Measurements from ENCODE around the gene IGFBP4. TPM values are rescaled to one million over a fixed set of nuclear protein-coding genes. Genes with fewer than 3 reads are reported as not detected.
"Not testable (repeated sequence)": the region's sequence is repeated elsewhere in the genome, so short reads cannot be mapped to it uniquely, and the experiment has no call there.

Gene IGFBP4
- total RNA-seq = 76.2 TPM

DNA sequence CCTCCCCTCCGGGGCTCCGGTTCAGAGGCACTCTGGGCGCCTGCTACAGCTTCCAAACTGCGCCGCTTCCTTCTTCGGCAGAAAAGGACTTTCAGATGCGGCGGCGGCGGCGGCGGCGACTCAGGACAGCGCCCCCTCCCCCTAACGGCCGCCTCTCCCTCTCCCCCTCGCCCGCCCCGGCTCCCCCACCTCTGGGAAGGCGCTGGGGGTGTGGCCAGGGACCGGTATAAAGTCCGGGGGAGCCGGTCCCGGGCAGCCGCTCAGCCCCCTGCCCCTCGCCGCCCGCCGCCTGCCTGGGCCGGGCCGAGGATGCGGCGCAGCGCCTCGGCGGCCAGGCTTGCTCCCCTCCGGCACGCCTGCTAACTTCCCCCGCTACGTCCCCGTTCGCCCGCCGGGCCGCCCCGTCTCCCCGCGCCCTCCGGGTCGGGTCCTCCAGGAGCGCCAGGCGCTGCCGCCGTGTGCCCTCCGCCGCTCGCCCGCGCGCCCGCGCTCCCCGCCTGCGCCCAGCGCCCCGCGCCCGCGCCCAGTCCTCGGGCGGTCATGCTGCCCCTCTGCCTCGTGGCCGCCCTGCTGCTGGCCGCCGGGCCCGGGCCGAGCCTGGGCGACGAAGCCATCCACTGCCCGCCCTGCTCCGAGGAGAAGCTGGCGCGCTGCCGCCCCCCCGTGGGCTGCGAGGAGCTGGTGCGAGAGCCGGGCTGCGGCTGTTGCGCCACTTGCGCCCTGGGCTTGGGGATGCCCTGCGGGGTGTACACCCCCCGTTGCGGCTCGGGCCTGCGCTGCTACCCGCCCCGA, at the start of gene IGFBP4:
Gene IGFBP4 (plus strand): TSS at position 255 of the 792 bp plus-strand sequence. CDS start 286 bp downstream, at position 541.
- Histone ChIP-seq H3K4me1 (ENCODE audit: control insufficient read depth in 3 of 3, insufficient read depth in 3 of 3, low read length in 3 of 3) (peaks cover 23 to 34% (median 32%) of the 10 kb centered on the region in 3 donors), H3K27me3 (ENCODE audit: control insufficient read depth in 3 of 3, insufficient read depth in 3 of 3, low read length in 3 of 3) (peaks cover 0 to 5% (median 5%) of the 10 kb centered on the region in 3 donors)

DNA sequence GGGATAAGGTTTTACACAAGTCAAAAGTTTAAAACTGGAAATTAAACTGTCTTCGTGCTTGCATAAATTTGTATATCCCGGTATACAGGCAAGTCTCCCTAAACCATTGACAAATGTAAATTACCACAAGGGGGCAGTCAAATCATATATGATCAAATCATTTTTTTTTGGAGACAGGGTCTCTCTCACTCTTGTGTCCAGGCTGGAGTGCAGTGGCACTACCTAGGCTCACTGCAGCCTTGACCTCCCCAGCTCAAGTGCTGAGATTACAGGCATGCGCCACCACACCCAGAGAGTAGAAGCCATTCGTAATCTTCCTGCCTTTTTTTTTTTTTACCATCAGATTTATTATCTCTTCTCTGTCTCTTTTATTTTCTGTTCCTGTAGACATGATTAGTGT, 44.1 kb upstream of the IGFBP4 start:
- H3K9me3 ChIP-seq (ENCODE audit: control insufficient read depth in 3 of 3, low read length in 3 of 3) = no peaks in the 10 kb centered on the region
- no peak overlapping the region for H3K4me3 ChIP-seq (ENCODE audit: low read length in 3 of 3)
- H3K4me1 ChIP-seq (ENCODE audit: control insufficient read depth in 3 of 3, insufficient read depth in 3 of 3, low read length in 3 of 3) = no peaks in the 10 kb centered on the region
- no peak overlapping the region for H3K9ac ChIP-seq (ENCODE audit: low read depth in 1 of 3, low read length in 3 of 3)
- no peaks in the 10 kb centered on the region for H3K27me3 ChIP-seq (ENCODE audit: control insufficient read depth in 3 of 3, insufficient read depth in 3 of 3, low read length in 3 of 3)
- no peaks in the 10 kb centered on the region for H3K36me3 ChIP-seq (ENCODE audit: control insufficient read depth in 3 of 3, insufficient read depth in 3 of 3, low read length in 3 of 3)
- H3K27ac ChIP-seq (ENCODE audit: low read depth, low read length) = no peak overlapping the region

More for the DNA sequence above, at the start of gene IGFBP4:
- H3K9ac ChIP-seq (ENCODE audit: low read depth in 1 of 3, low read length in 3 of 3) = peak within 1 kb of the TSS; percentile 79 to 83 (median 82)
- no peaks in the 10 kb centered on the region for H3K9me3 ChIP-seq (ENCODE audit: control insufficient read depth in 3 of 3, low read length in 3 of 3)
- H3K4me3 ChIP-seq (ENCODE audit: low read length in 3 of 3) = peak within 1 kb of the TSS; percentile 75 to 84 (median 81)
- H3K36me3 ChIP-seq (ENCODE audit: control insufficient read depth in 3 of 3, insufficient read depth in 3 of 3, low read length in 3 of 3) = peaks cover 0 to 6% (median 2%) of the 10 kb centered on the region in 3 donors
- H3K27ac ChIP-seq (ENCODE audit: low read depth, low read length) = peak within 1 kb of the TSS; percentile 80

DNA sequence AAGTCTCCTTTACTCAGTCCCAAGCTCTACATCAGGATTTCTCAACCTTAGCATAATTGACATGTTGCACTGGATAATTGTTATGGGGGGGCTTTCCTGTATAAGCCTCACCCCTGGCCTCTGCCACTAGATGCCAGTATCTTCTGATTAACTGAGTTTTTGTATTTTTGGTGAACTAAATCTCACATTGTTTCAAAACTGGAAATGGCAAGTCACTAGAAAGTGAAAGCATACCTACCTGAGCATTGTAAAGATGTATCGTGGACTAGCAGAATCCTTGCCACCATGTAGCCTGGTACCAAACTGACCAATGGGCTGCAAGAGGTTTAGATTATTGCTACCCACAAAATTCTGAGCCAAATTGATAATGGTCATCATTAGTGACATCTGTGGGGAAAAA, 40.6 kb upstream of the IGFBP4 start:
- H3K36me3 ChIP-seq (ENCODE audit: control insufficient read depth in 3 of 3, insufficient read depth in 3 of 3, low read length in 3 of 3) = no peaks in the 10 kb centered on the region
- no peak overlapping the region for H3K27ac ChIP-seq (ENCODE audit: low read depth, low read length)
- H3K9ac ChIP-seq (ENCODE audit: low read depth in 1 of 3, low read length in 3 of 3) = no peak overlapping the region
- H3K4me1 ChIP-seq (ENCODE audit: control insufficient read depth in 3 of 3, insufficient read depth in 3 of 3, low read length in 3 of 3) = no peaks in the 10 kb centered on the region
- H3K27me3 ChIP-seq (ENCODE audit: control insufficient read depth in 3 of 3, insufficient read depth in 3 of 3, low read length in 3 of 3) = no peaks in the 10 kb centered on the region
- H3K4me3 ChIP-seq (ENCODE audit: low read length in 3 of 3) = no peak overlapping the region
- H3K9me3 ChIP-seq (ENCODE audit: control insufficient read depth in 3 of 3, low read length in 3 of 3) = no peaks in the 10 kb centered on the region

DNA sequence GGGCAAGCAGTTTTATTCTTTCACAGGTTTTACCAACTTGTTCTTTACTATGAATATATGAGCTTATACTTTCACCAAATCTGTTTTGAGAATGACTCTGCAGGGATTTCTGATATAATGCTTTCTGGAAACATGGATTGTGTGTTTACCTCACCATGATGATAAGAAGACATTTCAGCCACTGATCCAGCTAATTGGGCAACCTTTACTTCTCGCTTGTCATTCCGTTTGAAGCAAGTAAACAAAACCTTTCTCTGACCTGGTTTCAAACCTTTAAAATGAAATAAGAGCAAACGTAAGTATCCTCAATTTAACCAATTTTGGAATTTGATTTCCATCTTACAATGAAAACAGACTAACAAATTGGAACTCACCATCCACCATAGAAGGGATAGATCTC, 39.2 kb upstream of the IGFBP4 start:
- no peaks in the 10 kb centered on the region for H3K27me3 ChIP-seq (ENCODE audit: control insufficient read depth in 3 of 3, insufficient read depth in 3 of 3, low read length in 3 of 3)
- no peaks in the 10 kb centered on the region for H3K36me3 ChIP-seq (ENCODE audit: control insufficient read depth in 3 of 3, insufficient read depth in 3 of 3, low read length in 3 of 3)
- H3K4me3 ChIP-seq (ENCODE audit: low read length in 3 of 3) = no peak overlapping the region
- H3K9ac ChIP-seq (ENCODE audit: low read depth in 1 of 3, low read length in 3 of 3) = no peak overlapping the region
- H3K27ac ChIP-seq (ENCODE audit: low read depth, low read length) = no peak overlapping the region
- no peaks in the 10 kb centered on the region for H3K4me1 ChIP-seq (ENCODE audit: control insufficient read depth in 3 of 3, insufficient read depth in 3 of 3, low read length in 3 of 3)
- H3K9me3 ChIP-seq (ENCODE audit: control insufficient read depth in 3 of 3, low read length in 3 of 3) = no peaks in the 10 kb centered on the region

DNA sequence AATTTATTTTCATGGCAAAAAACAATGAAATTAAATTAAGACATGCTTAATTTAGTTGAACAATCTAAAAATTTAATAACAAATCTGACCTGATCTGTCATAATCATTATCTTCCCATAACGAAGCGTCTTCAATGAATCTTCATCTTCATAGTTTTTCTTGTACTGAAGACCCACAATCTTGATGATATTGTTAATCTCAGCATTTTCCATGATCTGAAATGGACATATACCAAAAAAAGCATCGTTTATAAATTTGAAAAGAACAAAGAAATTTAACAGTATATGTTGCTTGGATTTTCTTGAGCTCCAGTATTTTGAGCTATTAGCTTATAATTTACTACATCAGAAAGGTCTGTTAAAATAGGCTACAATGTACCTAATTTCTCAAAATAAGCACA, 35.8 kb upstream of the IGFBP4 start:
- Histone ChIP-seq H3K4me3 (ENCODE audit: low read length in 3 of 3) (no peak overlapping the region), H3K4me1 (ENCODE audit: control insufficient read depth in 3 of 3, insufficient read depth in 3 of 3, low read length in 3 of 3) (no peaks in the 10 kb centered on the region), H3K27ac (ENCODE audit: low read depth, low read length) (no peak overlapping the region), H3K9ac (ENCODE audit: low read depth in 1 of 3, low read length in 3 of 3) (no peak overlapping the region), H3K27me3 (ENCODE audit: control insufficient read depth in 3 of 3, insufficient read depth in 3 of 3, low read length in 3 of 3) (no peaks in the 10 kb centered on the region), H3K9me3 (ENCODE audit: control insufficient read depth in 3 of 3, low read length in 3 of 3) (no peaks in the 10 kb centered on the region), H3K36me3 (ENCODE audit: control insufficient read depth in 3 of 3, insufficient read depth in 3 of 3, low read length in 3 of 3) (no peaks in the 10 kb centered on the region)

DNA sequence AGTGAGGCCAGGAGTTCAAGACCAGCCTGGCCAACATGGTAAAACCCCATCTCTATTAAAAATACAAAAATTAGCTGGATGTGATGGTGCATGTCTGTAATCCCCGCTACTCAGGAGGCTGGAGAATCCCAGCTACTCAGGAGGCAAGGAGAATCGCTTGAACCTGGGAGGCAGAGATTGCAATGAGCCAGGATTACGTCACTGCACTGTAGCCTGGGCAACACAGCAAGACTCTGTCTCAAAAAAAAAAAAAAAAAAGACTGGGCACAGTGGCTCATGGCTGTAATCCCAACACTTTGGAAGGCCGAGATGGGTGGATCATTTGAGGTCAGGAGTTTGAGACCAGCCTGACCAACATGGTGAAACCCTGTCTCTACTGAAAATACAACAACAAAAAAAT, 33.7 kb upstream of the IGFBP4 start:
- H3K27ac ChIP-seq (ENCODE audit: low read depth, low read length); H3K9me3 ChIP-seq (ENCODE audit: control insufficient read depth in 3 of 3, low read length in 3 of 3); H3K4me1 ChIP-seq (ENCODE audit: control insufficient read depth in 3 of 3, insufficient read depth in 3 of 3, low read length in 3 of 3); H3K36me3 ChIP-seq (ENCODE audit: control insufficient read depth in 3 of 3, insufficient read depth in 3 of 3, low read length in 3 of 3); H3K27me3 ChIP-seq (ENCODE audit: control insufficient read depth in 3 of 3, insufficient read depth in 3 of 3, low read length in 3 of 3); H3K4me3 ChIP-seq (ENCODE audit: low read length in 3 of 3); H3K9ac ChIP-seq (ENCODE audit: low read depth in 1 of 3, low read length in 3 of 3): not testable (repeated sequence)

DNA sequence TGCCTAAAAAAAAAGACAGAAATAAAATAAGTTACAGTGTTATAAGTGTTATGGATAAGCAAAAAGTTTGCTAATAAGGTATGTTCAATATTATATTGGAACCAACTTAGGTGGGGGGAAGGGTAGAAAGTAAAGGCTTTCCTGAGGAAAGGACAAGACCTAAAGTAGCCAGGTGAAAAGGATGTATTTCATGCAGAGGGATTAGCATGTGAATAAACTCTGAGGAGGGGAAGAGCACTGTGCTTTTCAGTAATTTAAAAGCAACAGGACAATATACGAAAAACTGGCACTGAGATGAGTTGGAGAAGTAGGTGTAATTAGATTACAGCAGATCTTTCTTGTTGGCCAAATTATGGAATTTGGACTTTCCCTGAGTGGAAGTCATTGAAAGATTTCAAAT, 33.2 kb upstream of the IGFBP4 start:
- H3K36me3 ChIP-seq (ENCODE audit: control insufficient read depth in 3 of 3, insufficient read depth in 3 of 3, low read length in 3 of 3) = no peaks in the 10 kb centered on the region
- H3K27ac ChIP-seq (ENCODE audit: low read depth, low read length) = no peak overlapping the region
- no peaks in the 10 kb centered on the region for H3K9me3 ChIP-seq (ENCODE audit: control insufficient read depth in 3 of 3, low read length in 3 of 3)
- no peaks in the 10 kb centered on the region for H3K27me3 ChIP-seq (ENCODE audit: control insufficient read depth in 3 of 3, insufficient read depth in 3 of 3, low read length in 3 of 3)
- no peak overlapping the region for H3K9ac ChIP-seq (ENCODE audit: low read depth in 1 of 3, low read length in 3 of 3)
- no peaks in the 10 kb centered on the region for H3K4me1 ChIP-seq (ENCODE audit: control insufficient read depth in 3 of 3, insufficient read depth in 3 of 3, low read length in 3 of 3)
- no peak overlapping the region for H3K4me3 ChIP-seq (ENCODE audit: low read length in 3 of 3)

DNA sequence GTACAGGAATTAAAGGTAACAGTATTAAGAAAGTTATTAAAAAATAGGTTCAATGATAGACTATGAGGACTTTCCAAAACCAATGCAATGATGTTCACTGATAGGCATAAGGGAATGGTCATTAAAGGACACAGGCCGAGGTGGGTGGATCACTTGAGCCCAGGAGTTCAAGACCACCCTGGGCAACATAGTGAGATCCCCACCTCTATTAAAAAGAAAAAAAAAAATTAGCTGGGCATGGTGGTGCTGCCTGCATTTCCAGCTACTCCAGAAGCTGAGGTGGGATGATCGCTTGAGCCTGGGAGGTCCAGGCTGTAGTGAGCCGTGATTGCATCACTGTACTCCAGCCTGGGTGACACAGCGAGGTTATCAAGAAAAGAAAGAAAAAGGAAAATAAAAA, 31.4 kb upstream of the IGFBP4 start:
- no peaks in the 10 kb centered on the region for H3K36me3 ChIP-seq (ENCODE audit: control insufficient read depth in 3 of 3, insufficient read depth in 3 of 3, low read length in 3 of 3)

DNA sequence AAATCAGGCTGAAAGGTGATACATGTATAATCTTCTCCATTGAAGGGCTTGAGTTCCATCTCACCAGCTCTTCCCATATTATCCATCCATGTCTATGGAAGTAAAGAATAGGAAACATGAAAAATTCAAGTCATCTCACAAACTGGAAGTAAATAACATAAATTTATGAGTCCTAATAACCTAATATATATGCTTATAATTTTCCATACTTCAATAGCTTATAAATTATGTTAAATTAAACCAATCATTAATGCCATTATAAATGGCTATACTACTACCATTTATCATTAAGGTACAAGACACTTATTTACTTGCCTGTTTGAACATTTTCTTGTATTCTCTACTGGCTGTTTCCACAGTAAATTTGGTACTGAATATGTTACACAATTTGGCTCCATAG, 30.4 kb upstream of the IGFBP4 start:
- Histone ChIP-seq H3K9me3 (ENCODE audit: control insufficient read depth in 3 of 3, low read length in 3 of 3) (no peaks in the 10 kb centered on the region), H3K27ac (ENCODE audit: low read depth, low read length) (no peak overlapping the region), H3K9ac (ENCODE audit: low read depth in 1 of 3, low read length in 3 of 3) (no peak overlapping the region), H3K4me1 (ENCODE audit: control insufficient read depth in 3 of 3, insufficient read depth in 3 of 3, low read length in 3 of 3) (peaks cover 6 to 9% (median 6%) of the 10 kb centered on the region in 3 donors), H3K27me3 (ENCODE audit: control insufficient read depth in 3 of 3, insufficient read depth in 3 of 3, low read length in 3 of 3) (peaks cover 0 to 6% (median 2%) of the 10 kb centered on the region in 3 donors), H3K4me3 (ENCODE audit: low read length in 3 of 3) (no peak overlapping the region), H3K36me3 (ENCODE audit: control insufficient read depth in 3 of 3, insufficient read depth in 3 of 3, low read length in 3 of 3) (no peaks in the 10 kb centered on the region)

More for the DNA sequence above, 31.4 kb upstream of the IGFBP4 start:
- no peaks in the 10 kb centered on the region for H3K27me3 ChIP-seq (ENCODE audit: control insufficient read depth in 3 of 3, insufficient read depth in 3 of 3, low read length in 3 of 3)
- H3K4me1 ChIP-seq (ENCODE audit: control insufficient read depth in 3 of 3, insufficient read depth in 3 of 3, low read length in 3 of 3) = no peaks in the 10 kb centered on the region
- no peak overlapping the region for H3K4me3 ChIP-seq (ENCODE audit: low read length in 3 of 3)
- H3K9me3 ChIP-seq (ENCODE audit: control insufficient read depth in 3 of 3, low read length in 3 of 3) = no peaks in the 10 kb centered on the region
- H3K27ac ChIP-seq (ENCODE audit: low read depth, low read length) = no peak overlapping the region
- no peak overlapping the region for H3K9ac ChIP-seq (ENCODE audit: low read depth in 1 of 3, low read length in 3 of 3)

DNA sequence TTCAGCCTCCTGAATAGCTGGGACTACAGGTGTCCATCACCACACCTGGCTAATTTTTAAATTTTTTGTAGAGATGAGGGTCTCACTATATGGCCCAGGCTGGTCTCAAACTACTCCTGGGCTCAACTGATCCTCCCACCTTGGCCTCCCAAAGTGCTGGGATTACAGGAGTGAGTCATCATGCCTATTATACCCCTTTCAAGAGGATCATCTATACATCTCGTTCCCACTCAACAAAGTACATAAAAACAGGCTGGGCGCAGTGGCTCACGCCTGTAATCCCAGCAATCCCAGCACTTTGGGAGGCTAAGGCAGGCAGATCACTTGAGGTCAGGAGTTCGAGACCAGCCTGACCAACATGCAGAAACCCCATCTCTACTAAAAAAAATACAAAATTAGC, 28.9 kb upstream of the IGFBP4 start:
- H3K27ac ChIP-seq (ENCODE audit: low read depth, low read length); H3K9me3 ChIP-seq (ENCODE audit: control insufficient read depth in 3 of 3, low read length in 3 of 3); H3K4me3 ChIP-seq (ENCODE audit: low read length in 3 of 3); H3K9ac ChIP-seq (ENCODE audit: low read depth in 1 of 3, low read length in 3 of 3); H3K27me3 ChIP-seq (ENCODE audit: control insufficient read depth in 3 of 3, insufficient read depth in 3 of 3, low read length in 3 of 3); H3K36me3 ChIP-seq (ENCODE audit: control insufficient read depth in 3 of 3, insufficient read depth in 3 of 3, low read length in 3 of 3): not testable (repeated sequence)
- H3K4me1 ChIP-seq (ENCODE audit: control insufficient read depth in 3 of 3, insufficient read depth in 3 of 3, low read length in 3 of 3) = peaks cover 9 to 15% (median 14%) of the 10 kb centered on the region in 3 donors

All from skeletal muscle tissue (tissue), 4 donors.